Lung (tissue), 12 donors: ENCODE measurements around the gene KRTAP4-4. TPM values are rescaled to one million over a fixed set of nuclear protein-coding genes. Genes with fewer than 3 reads are reported as not detected.

Experiments used
- ATAC-seq: fragments of 200-7000 bp; cut with Tn5 transposase; one replicate; pipeline ENCODE4 v1.9.1; 2020; ENCODE audit warnings: moderate number of reproducible peaks; ENCODE audit not compliant: insufficient read depth, low FRiP score
- DNase-seq, 3 donors: peaks; one replicate each; pipeline ENCODE4 v3.0.0-alpha.2; 2013 to 2017
- H3K27ac ChIP-seq, 2 donors: one replicate each; pipeline ENCODE4 v1.5.1; 2013; ENCODE audit warnings: mild to moderate bottlenecking in 2 of 2, moderate library complexity in 2 of 2, control low read depth in 1 of 2, inconsistent platforms in 1 of 2, low read depth in 1 of 2, low read length in 1 of 2
- H3K27me3 ChIP-seq, 3 donors: one replicate each; pipeline ENCODE4 v1.5.1; 2013; ENCODE audit warnings: low read length in 2 of 3; ENCODE audit not compliant: control insufficient read depth in 3 of 3, insufficient read depth in 3 of 3
- H3K36me3 ChIP-seq, 4 donors: one replicate each; pipeline ENCODE4 v1.5.1; 2013; ENCODE audit warnings: low read length in 4 of 4, mild to moderate bottlenecking in 1 of 4, moderate library complexity in 1 of 4; ENCODE audit not compliant: control insufficient read depth in 4 of 4, insufficient read depth in 4 of 4
- H3K4me1 ChIP-seq, 5 donors: one replicate each; pipeline ENCODE4 v1.5.1; 2013; ENCODE audit warnings: low read length in 5 of 5, mild to moderate bottlenecking in 2 of 5, moderate library complexity in 1 of 5; ENCODE audit not compliant: control insufficient read depth in 5 of 5, insufficient read depth in 5 of 5
- H3K4me3 ChIP-seq: one replicate; pipeline ENCODE4 v1.5.1; 2013; ENCODE audit warnings: mild to moderate bottlenecking, control low read depth, moderate library complexity
- H3K9ac ChIP-seq, 2 donors: one replicate each; pipeline ENCODE4 v1.5.1; 2013; ENCODE audit warnings: low read length in 2 of 2, control low read depth in 1 of 2; ENCODE audit not compliant: insufficient read depth in 1 of 2
- H3K9me3 ChIP-seq, 4 donors: one replicate each; pipeline ENCODE4 v1.5.1; 2013; ENCODE audit warnings: low read length in 3 of 4, mild to moderate bottlenecking in 1 of 4, moderate library complexity in 1 of 4; ENCODE audit not compliant: control insufficient read depth in 4 of 4, insufficient read depth in 3 of 4
- CTCF ChIP-seq: IDR thresholded peaks from 2 replicates; pipeline ENCODE4 v1.5.1; 2012; ENCODE audit warnings: mild to moderate bottlenecking; ENCODE audit errors: control extremely low read depth, extremely low read depth
- WGBS, 2 donors: extraction: QIAGEN DNeasy Blood & Tissue Kit; methylation state at CpG; one replicate each; pipeline ENCODE4 v1.1.7; 2013; 5-methylcytosine and 5-hydroxymethylcytosine counted together
- polyA plus RNA-seq, 2 donors: library from polyadenylated mRNA; stranded (reverse); fragments of 200-250 nt; gene quantifications; one replicate each; pipeline ENCODE4 v1.2.1, GENCODE V29; 2013
- total RNA-seq, 2 donors: library from RNA; depleted of rRNA in 1 of 2; stranded (reverse); fragments of >200 nt in 1 of 2; gene quantifications; one replicate each; pipeline ENCODE4 v1.2.1, GENCODE V29; 2014 to 2021
- donor health status: control.
- donor health status: control.
- donor health status: Bipolar disorder and iron deficiency.
- donor health status: healthy.
- donor health status: DM: yes; HTN: yes; CAD: no.

Gene KRTAP4-4
- total and polyA plus RNA-seq, 4 donors: not detected

GRCh38 chr17:41147531-41148204 is 12.9 kb downstream of the KRTAP4-4 start:
- H3K27me3 ChIP-seq: no peaks in the 10 kb centered on the region
- 95 to 97% methylated on average over 2 of the region's 2 CpGs for WGBS, 2 donors
- H3K9me3 ChIP-seq: peaks cover 0 to 10% (median 0%) of the 10 kb centered on the region in 4 donors
- ATAC-seq (no peak), DNase-seq (no peak)
- no peaks in the 10 kb centered on the region for H3K4me1 ChIP-seq
- no peak overlapping the region for H3K27ac ChIP-seq
- no peak overlapping the region for H3K9ac ChIP-seq
- H3K36me3 ChIP-seq: no peaks in the 10 kb centered on the region
- no peak for TF ChIP-seq CTCF
- H3K4me3 ChIP-seq: no peak overlapping the region

DNA sequence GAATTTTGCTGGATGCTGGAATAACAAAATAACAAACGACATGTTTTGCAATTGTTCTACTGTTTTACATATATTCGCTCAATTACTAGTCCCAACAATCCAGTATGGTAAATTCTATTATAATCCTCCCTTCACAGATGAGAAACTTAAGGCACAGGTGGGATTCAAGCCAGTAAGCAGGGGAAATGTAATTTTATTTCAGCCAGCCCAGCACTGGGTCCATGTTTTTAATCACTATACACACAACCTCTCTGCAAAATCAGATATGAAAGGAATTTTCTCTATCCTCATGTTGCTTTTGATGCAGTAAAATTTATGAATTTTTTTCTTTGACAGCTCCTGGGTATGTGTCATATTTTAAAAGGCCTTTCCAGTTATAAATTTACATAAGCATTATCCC is 15.3 kb downstream of the KRTAP4-4 start:
- DNase-seq (no peak), ATAC-seq (no peak)
- TF ChIP-seq CTCF: no peak
- H3K4me3 ChIP-seq: no peak overlapping the region
- H3K36me3 ChIP-seq: no peaks in the 10 kb centered on the region
- 93 to 96% methylated on average over 2 of the region's 2 CpGs for WGBS, 2 donors
- H3K4me1 ChIP-seq: no peaks in the 10 kb centered on the region
- no peaks in the 10 kb centered on the region for H3K27me3 ChIP-seq
- peaks cover 0 to 12% (median under 1%) of the 10 kb centered on the region in 4 donors for H3K9me3 ChIP-seq
- H3K9ac ChIP-seq: no peak overlapping the region
- H3K27ac ChIP-seq: no peak overlapping the region

DNA sequence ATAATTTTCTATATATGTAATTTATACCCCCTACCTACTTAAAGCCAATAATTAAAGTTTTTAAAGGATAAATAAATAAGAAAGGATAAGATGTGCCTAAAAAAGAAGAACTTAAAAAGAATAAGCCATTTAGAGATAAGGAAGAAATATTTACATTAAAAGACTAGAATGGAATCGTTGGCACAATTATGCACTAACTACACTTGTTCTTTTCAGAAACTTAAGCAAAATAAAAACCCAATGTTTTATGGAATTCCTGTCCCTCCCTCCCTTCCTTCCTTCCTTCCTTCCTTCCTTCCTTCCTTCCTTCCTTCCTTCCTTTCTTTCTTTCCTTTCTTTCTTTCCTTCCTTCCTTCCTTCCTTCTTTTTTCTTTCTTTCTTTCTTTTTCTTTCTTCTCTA is 15.7 kb downstream of the KRTAP4-4 start:
- DNase-seq (no peak), ATAC-seq (no peak)
- Histone ChIP-seq H3K27ac (no peak overlapping the region), H3K27me3 (no peaks in the 10 kb centered on the region), H3K9me3 (peaks cover 0 to 12% (median 3%) of the 10 kb centered on the region in 4 donors), H3K4me3 (no peak overlapping the region), H3K4me1 (no peaks in the 10 kb centered on the region), H3K9ac (no peak overlapping the region), H3K36me3 (no peaks in the 10 kb centered on the region)
- 66 to 72% methylated on average over 1 of the region's 1 CpG for WGBS, 2 donors
- no peak for TF ChIP-seq CTCF

GRCh38 chr17:41141361-41141760 is 19.2 kb downstream of the KRTAP4-4 start:
- Histone ChIP-seq H3K9ac (no peak overlapping the region), H3K27ac (no peak overlapping the region), H3K4me1 (no peaks in the 10 kb centered on the region), H3K9me3 (peaks cover 0 to 12% (median 4%) of the 10 kb centered on the region in 4 donors), H3K36me3 (no peaks in the 10 kb centered on the region), H3K27me3 (no peaks in the 10 kb centered on the region), H3K4me3 (no peak overlapping the region)
- ATAC-seq (no peak), DNase-seq (no peak)
- TF ChIP-seq CTCF: no peak
